Astrocyte (in vitro differentiated cells and primary cell): ENCODE data around the gene TRIP4. TPM values are rescaled to one million over a fixed set of nuclear protein-coding genes. Genes with fewer than 3 reads are reported as not detected.

Experiments used
- DNase-seq: peaks from one replicate; pipeline ENCODE4 v3.0.0-alpha.2; 2010; ENCODE audit warnings: low read depth
- FAIRE-seq: peaks from 2 replicates; lab custom pipeline; 2011; peaks lifted over from hg19 to GRCh38; lab: Jason Lieb, UNC
- H2AFZ ChIP-seq: 2 replicates; pipeline ENCODE4 v1.6.0; 2012; ENCODE audit warnings: low read depth, low read length, inconsistent platforms
- H3K27ac ChIP-seq: 2 replicates; pipeline ENCODE4 v1.5.1; 2011; ENCODE audit warnings: low read depth, low read length, inconsistent platforms
- H3K27me3 ChIP-seq: 2 replicates; pipeline ENCODE4 v1.6.0; 2011; ENCODE audit warnings: low read length, inconsistent platforms; ENCODE audit not compliant: insufficient read depth
- H3K36me3 ChIP-seq: 2 replicates; pipeline ENCODE4 v1.5.1; 2011; ENCODE audit warnings: low read length, inconsistent platforms; ENCODE audit not compliant: insufficient read depth
- H3K4me1 ChIP-seq: 2 replicates; pipeline ENCODE4 v1.5.1; 2011; ENCODE audit warnings: low read length, inconsistent platforms; ENCODE audit not compliant: insufficient read depth
- H3K4me2 ChIP-seq: 2 replicates; pipeline ENCODE4 v1.6.0; 2012; ENCODE audit warnings: low read length, inconsistent platforms
- H3K4me3 ChIP-seq: 2 replicates; pipeline ENCODE4 v1.5.1; 2011; ENCODE audit warnings: low read depth, mild to moderate bottlenecking, low read length, inconsistent platforms; ENCODE audit not compliant: insufficient read depth
- H3K79me2 ChIP-seq: 2 replicates; pipeline ENCODE4 v1.6.0; 2012; ENCODE audit warnings: mild to moderate bottlenecking, low read length, inconsistent platforms; ENCODE audit not compliant: insufficient read depth
- H3K9ac ChIP-seq: 2 replicates; pipeline ENCODE4 v1.6.0; 2012; ENCODE audit warnings: mild to moderate bottlenecking, low read length, inconsistent platforms
- H3K9me3 ChIP-seq: 2 replicates; pipeline ENCODE4 v1.5.1; 2012; ENCODE audit warnings: low read depth, mild to moderate bottlenecking, low read length, inconsistent platforms; ENCODE audit not compliant: insufficient read depth
- H4K20me1 ChIP-seq: 2 replicates; pipeline ENCODE4 v1.6.0; 2012; ENCODE audit warnings: low read length, inconsistent platforms; ENCODE audit not compliant: insufficient read depth
- H3K27ac Mint-ChIP-seq: one replicate; pipeline ENCODE4 v1.8.0; 2021; ENCODE audit warnings: mild to moderate bottlenecking, mixed read lengths; ENCODE audit not compliant: unreplicated experiment
- H3K27me3 Mint-ChIP-seq: one replicate; pipeline ENCODE4 v1.8.0; 2021; ENCODE audit warnings: low read depth, mixed read lengths; ENCODE audit not compliant: unreplicated experiment
- H3K36me3 Mint-ChIP-seq: one replicate; pipeline ENCODE4 v1.8.0; 2021; ENCODE audit warnings: low read depth, mixed read lengths; ENCODE audit not compliant: unreplicated experiment
- H3K4me1 Mint-ChIP-seq: one replicate; pipeline ENCODE4 v1.8.0; 2021; ENCODE audit warnings: low read depth, mixed read lengths; ENCODE audit not compliant: unreplicated experiment
- H3K4me3 Mint-ChIP-seq: one replicate; pipeline ENCODE4 v1.8.0; 2021; ENCODE audit warnings: mild to moderate bottlenecking, moderate library complexity, mixed read lengths; ENCODE audit not compliant: unreplicated experiment
- H3K9me3 Mint-ChIP-seq: one replicate; pipeline ENCODE4 v1.8.0; 2021; ENCODE audit warnings: mild to moderate bottlenecking, mixed read lengths; ENCODE audit not compliant: unreplicated experiment
- CTCF ChIP-seq: IDR thresholded peaks from 2 replicates; pipeline ENCODE4 v1.5.1; 2011; ENCODE audit warnings: low read depth, mild to moderate bottlenecking, inconsistent platforms, low read length, moderate library complexity; ENCODE audit not compliant: insufficient read depth
- EZH2 ChIP-seq: IDR thresholded peaks from 2 replicates; pipeline ENCODE4 v1.6.1; 2012; ENCODE audit warnings: mild to moderate bottlenecking, low read length, inconsistent platforms; ENCODE audit not compliant: insufficient read depth
- total RNA-seq: library from RNA; stranded (reverse); gene quantifications from 2 replicates; pipeline ENCODE4 v1.2.1, GENCODE V29; 2021

Gene TRIP4
- total RNA-seq, 1 donor from 2014 or later, result 40.7 TPM

GRCh38 chr15:64423970-64424369 is 36.3 kb downstream of the TRIP4 start:
- H3K36me3 ChIP-seq, result peaks cover 32% of the 10 kb centered on the region
- H3K4me1 ChIP-seq, result no peaks in the 10 kb centered on the region
- peaks cover 6% of the 10 kb centered on the region for H4K20me1 ChIP-seq
- Mint-ChIP-seq H3K4me1 (no peaks in the 10 kb centered on the region), H3K27ac (no peak overlapping the region), H3K36me3 (peaks cover 10% of the 10 kb centered on the region), H3K4me3 (no peak overlapping the region), H3K27me3 (no peaks in the 10 kb centered on the region), H3K9me3 (no peaks in the 10 kb centered on the region)
- no peak for FAIRE-seq
- no peak overlapping the region for H3K27ac ChIP-seq
- H3K79me2 ChIP-seq, result no peaks in the 10 kb centered on the region
- H2AFZ ChIP-seq, result no peak overlapping the region
- H3K9me3 ChIP-seq, result no peaks in the 10 kb centered on the region
- no peak for TF ChIP-seq CTCF
- DNase-seq, result no peak
- H3K9ac ChIP-seq, result no peak overlapping the region
- no peak overlapping the region for H3K4me3 ChIP-seq
- H3K4me2 ChIP-seq, result no peak overlapping the region
- no peaks in the 10 kb centered on the region for H3K27me3 ChIP-seq

GRCh38 chr15:64425221-64425620 is 37.6 kb downstream of the TRIP4 start:
- H2AFZ ChIP-seq, result no peak overlapping the region
- peaks cover 7% of the 10 kb centered on the region for H3K4me1 ChIP-seq
- no peaks in the 10 kb centered on the region for H3K27me3 ChIP-seq
- H3K9ac ChIP-seq, result no peak overlapping the region
- no peaks in the 10 kb centered on the region for H3K9me3 ChIP-seq
- peaks cover 32% of the 10 kb centered on the region for H3K36me3 ChIP-seq
- H3K27ac ChIP-seq, result no peak overlapping the region
- H4K20me1 ChIP-seq, result peaks cover 6% of the 10 kb centered on the region
- no peak overlapping the region for H3K4me3 Mint-ChIP-seq
- no peak overlapping the region for H3K27ac Mint-ChIP-seq
- no peak overlapping the region for H3K4me3 ChIP-seq
- H3K79me2 ChIP-seq, result no peaks in the 10 kb centered on the region
- peaks cover 8% of the 10 kb centered on the region for H3K4me1 Mint-ChIP-seq
- H3K4me2 ChIP-seq, result no peak overlapping the region
- DNase-seq, result no peak
- H3K9me3 Mint-ChIP-seq, result no peaks in the 10 kb centered on the region
- no peak for FAIRE-seq
- H3K36me3 Mint-ChIP-seq, result peaks cover 10% of the 10 kb centered on the region
- TF ChIP-seq CTCF (no peak), EZH2 (no peak)
- no peaks in the 10 kb centered on the region for H3K27me3 Mint-ChIP-seq

- Histone ChIP-seq H3K4me2 (no peak overlapping the region), H3K27me3 (no peaks in the 10 kb centered on the region), H2AFZ (no peak overlapping the region), H3K4me1 (peaks cover 13% of the 10 kb centered on the region), H3K27ac (no peak overlapping the region), H4K20me1 (peaks cover 6% of the 10 kb centered on the region), H3K36me3 (peaks cover 34% of the 10 kb centered on the region), H3K9ac (no peak overlapping the region), H3K79me2 (no peaks in the 10 kb centered on the region), H3K4me3 (no peak overlapping the region), H3K9me3 (no peaks in the 10 kb centered on the region)
- Mint-ChIP-seq H3K9me3 (no peaks in the 10 kb centered on the region), H3K27ac (no peak overlapping the region), H3K4me3 (no peak overlapping the region), H3K36me3 (peaks cover 10% of the 10 kb centered on the region), H3K27me3 (no peaks in the 10 kb centered on the region), H3K4me1 (peaks cover 15% of the 10 kb centered on the region)
- peak; percentile 16 for DNase-seq
- no peak for FAIRE-seq
- TF ChIP-seq CTCF, result no peak
- TF ChIP-seq EZH2, result no peak
These were observed 39.3 kb downstream of the TRIP4 start for GRCh38 chr15:64426845-64427465.
